ENCODE results near the gene SLC2A6. TPM values are rescaled to one million over a fixed set of nuclear protein-coding genes. Genes with fewer than 3 reads are reported as not detected.

SLC2A6 gene
- total and polyA plus RNA-seq, 2 of the 8 experiments (the other 6 are each of a cell fraction or from before 2014, with no cell fraction given) = 16.6 to 17.8 TPM

DNA sequence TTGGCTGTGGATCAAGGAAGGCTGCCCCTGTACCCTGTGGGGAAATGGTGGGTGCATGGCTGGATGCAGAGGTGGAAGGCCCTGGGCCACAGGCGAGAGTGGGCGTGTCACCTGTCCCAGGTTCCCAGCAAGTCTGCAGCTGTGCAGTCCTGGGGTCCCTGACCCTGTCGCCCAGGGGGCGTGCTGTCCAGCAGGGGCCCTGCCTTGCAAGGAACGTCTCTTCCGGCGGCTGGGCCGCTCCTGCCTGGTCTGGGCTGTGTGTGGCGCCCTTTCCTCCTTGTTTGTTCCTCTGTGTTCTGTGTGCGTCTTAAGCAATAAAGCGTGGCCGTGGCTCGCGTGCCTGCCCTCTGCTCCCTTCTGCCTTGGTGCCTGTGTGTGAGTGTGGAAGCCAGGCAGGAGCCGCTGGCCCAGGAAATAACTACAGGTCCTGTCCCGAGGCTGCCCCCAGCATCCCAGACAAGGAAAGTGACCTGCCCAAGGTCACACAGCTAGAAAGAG lies 8.4 kb downstream of the SLC2A6 start:
- 78% methylated on average over 12 of the region's 16 CpGs; no CpG with 5 or more reads in 1 of the 2 experiments for WGBS, 2 experiments (ENCODE audit: extremely low coverage in 1 of 2, insufficient coverage in 1 of 2, insufficient read length in 1 of 2, insufficient replicate concordance in 2 of 2, low coverage in 1 of 2, low lambda C conversion rate in 2 of 2, missing lambda C conversion rate in 1 of 2)
- H4K8ac ChIP-seq (ENCODE audit: extremely low read depth, insufficient read depth, low read length) = no peak overlapping the region
- H4K5ac ChIP-seq (ENCODE audit: insufficient read length, low read depth, low read length) = no peak overlapping the region
- DNase-seq (ENCODE audit: low read depth in 1 of 2, low spot score in 2 of 2) (no peak), FAIRE-seq (no peak)
- no peak overlapping the region for H2BK12ac ChIP-seq (ENCODE audit: low read depth, low read length)
- peaks cover 4 to 26% of the 10 kb centered on the region in 2 experiments for H4K20me1 ChIP-seq (replicated peaks in 1 of 2; ENCODE audit: control insufficient read depth in 1 of 2, insufficient read depth in 2 of 2, low read length in 2 of 2)
- no peak overlapping the region for H3K14ac ChIP-seq (ENCODE audit: insufficient read length)
- no peak overlapping the region for H3K9ac ChIP-seq (replicated peaks in 1 of 4; ENCODE audit: extremely low read depth in 1 of 4, low read depth in 3 of 4, low read length in 3 of 4)
- no peak overlapping the region for H2BK20ac ChIP-seq (ENCODE audit: low read length)
- H2BK5ac ChIP-seq (ENCODE audit: low read depth, low read length) = no peak overlapping the region; the same call in none of the 2 replicates
- no peak overlapping the region for H2BK15ac ChIP-seq (ENCODE audit: low read length)
- H3K36me3 ChIP-seq (ENCODE audit: control insufficient read depth in 2 of 4, insufficient read depth in 4 of 4, low read length in 3 of 4) = peaks cover 0 to 21% (median 4%) of the 10 kb centered on the region in 4 experiments; a peak in 5 of 8 replicates
- no peak overlapping the region for H2AFZ ChIP-seq (ENCODE audit: low read length)
- H3K4me3 ChIP-seq (ENCODE audit: extremely low read depth in 1 of 4, insufficient read depth in 2 of 4, low read depth in 3 of 4, low read length in 4 of 4) = no peak overlapping the region
- H3K9me3 ChIP-seq (ENCODE audit: insufficient read depth in 2 of 2, low read depth in 1 of 2, low read length in 1 of 2) = no peaks in the 10 kb centered on the region
- CTCF ChIA-PET (ENCODE audit: partially characterized antibody) = interaction anchor here (0.9 to 1.7 kb wide), 9 partner anchors 8 to 256 kb away, joined by 3 to 5 read pairs (median 3); partner anchors contain the start of gene SLC2A6
- H4K91ac ChIP-seq (replicated peaks; ENCODE audit: insufficient read length, low read length) = no peak overlapping the region
- no peaks in the 10 kb centered on the region for H3K79me2 ChIP-seq (ENCODE audit: control insufficient read depth in 1 of 2, insufficient read depth in 2 of 2, low read length in 2 of 2)
- POLR2A ChIA-PET (ENCODE audit: partially characterized antibody) = interaction anchor here (0.8 to 2.1 kb wide), 6 partner anchors 12 to 113 kb away, joined by 3 to 9 read pairs (median 4); no protein-coding TSS in a partner anchor
- H2AK5ac ChIP-seq (ENCODE audit: low read depth, low read length) = no peak overlapping the region
- H3K27me3 ChIP-seq (replicated peaks in 1 of 4; ENCODE audit: control insufficient read depth in 3 of 4, extremely low read depth in 1 of 4, insufficient read depth in 3 of 4, low read length in 3 of 4) = no peaks in the 10 kb centered on the region
- peak overlapping the region; percentile 32; the same call in 1 of the 2 replicates for H3K18ac ChIP-seq (ENCODE audit: extremely low read depth, low read length)
- H3K79me1 ChIP-seq (ENCODE audit: low read depth, low read length) = no peaks in the 10 kb centered on the region; the same call in none of the 2 replicates
- no peak overlapping the region for H3K56ac ChIP-seq (replicated peaks; ENCODE audit: insufficient read length, low read depth, low read length)
- no peak overlapping the region for H3K4ac ChIP-seq (replicated peaks; ENCODE audit: insufficient read length, low read depth, low read length)
- H2BK120ac ChIP-seq (replicated peaks; ENCODE audit: low read depth, low read length) = no peak overlapping the region
- no peaks in the 10 kb centered on the region; a peak in 2 of 7 replicates for H3K4me1 ChIP-seq (replicated peaks in 1 of 4; ENCODE audit: control insufficient read depth in 3 of 4, insufficient read depth in 4 of 4, low read length in 3 of 4)
- no peak overlapping the region for H3K23ac ChIP-seq (ENCODE audit: insufficient read length)
- H3K4me2 ChIP-seq (ENCODE audit: insufficient read depth in 1 of 2, low read depth in 2 of 2, low read length in 2 of 2) = no peak overlapping the region
- no peaks in the 10 kb centered on the region for H3K23me2 ChIP-seq (ENCODE audit: low read depth, low read length)
- TF ChIP-seq, protein P1, sequence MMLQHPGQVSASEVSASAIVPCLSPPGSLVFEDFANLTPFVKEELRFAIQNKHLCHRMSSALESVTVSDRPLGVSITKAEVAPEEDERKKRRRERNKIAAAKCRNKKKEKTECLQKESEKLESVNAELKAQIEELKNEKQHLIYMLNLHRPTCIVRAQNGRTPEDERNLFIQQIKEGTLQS (IDR thresholded peaks at IDR 0.05; ENCODE audit: insufficient read depth, low read depth, low read length) = no peak
- TF ChIP-seq, protein P2, sequence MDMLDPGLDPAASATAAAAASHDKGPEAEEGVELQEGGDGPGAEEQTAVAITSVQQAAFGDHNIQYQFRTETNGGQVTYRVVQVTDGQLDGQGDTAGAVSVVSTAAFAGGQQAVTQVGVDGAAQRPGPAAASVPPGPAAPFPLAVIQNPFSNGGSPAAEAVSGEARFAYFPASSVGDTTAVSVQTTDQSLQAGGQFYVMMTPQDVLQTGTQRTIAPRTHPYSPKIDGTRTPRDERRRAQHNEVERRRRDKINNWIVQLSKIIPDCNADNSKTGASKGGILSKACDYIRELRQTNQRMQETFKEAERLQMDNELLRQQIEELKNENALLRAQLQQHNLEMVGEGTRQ (IDR thresholded peaks at IDR 0.05; ENCODE audit: low read length) = no peak
- TF ChIP-seq SIX5 (IDR thresholded peaks at IDR 0.05; ENCODE audit: low read depth, low read length) = no peak
- peak; percentile 32; the same call in 1 of the 2 replicates for TF ChIP-seq GABPA (IDR thresholded peaks at IDR 0.05; ENCODE audit: borderline replicate concordance, insufficient read depth, low read length)
- TF ChIP-seq POLR2AphosphoS5 (IDR thresholded peaks at IDR 0.05; ENCODE audit: low read depth, low read length) = peak; percentile 20; the same call in 1 of the 2 replicates
- no peak for TF ChIP-seq CHD2 (IDR thresholded peaks at IDR 0.05; ENCODE audit: low read length)
- TF ChIP-seq SIRT6 (IDR thresholded peaks at IDR 0.05; ENCODE audit: low read length) = no peak
- TF ChIP-seq, protein P3, sequence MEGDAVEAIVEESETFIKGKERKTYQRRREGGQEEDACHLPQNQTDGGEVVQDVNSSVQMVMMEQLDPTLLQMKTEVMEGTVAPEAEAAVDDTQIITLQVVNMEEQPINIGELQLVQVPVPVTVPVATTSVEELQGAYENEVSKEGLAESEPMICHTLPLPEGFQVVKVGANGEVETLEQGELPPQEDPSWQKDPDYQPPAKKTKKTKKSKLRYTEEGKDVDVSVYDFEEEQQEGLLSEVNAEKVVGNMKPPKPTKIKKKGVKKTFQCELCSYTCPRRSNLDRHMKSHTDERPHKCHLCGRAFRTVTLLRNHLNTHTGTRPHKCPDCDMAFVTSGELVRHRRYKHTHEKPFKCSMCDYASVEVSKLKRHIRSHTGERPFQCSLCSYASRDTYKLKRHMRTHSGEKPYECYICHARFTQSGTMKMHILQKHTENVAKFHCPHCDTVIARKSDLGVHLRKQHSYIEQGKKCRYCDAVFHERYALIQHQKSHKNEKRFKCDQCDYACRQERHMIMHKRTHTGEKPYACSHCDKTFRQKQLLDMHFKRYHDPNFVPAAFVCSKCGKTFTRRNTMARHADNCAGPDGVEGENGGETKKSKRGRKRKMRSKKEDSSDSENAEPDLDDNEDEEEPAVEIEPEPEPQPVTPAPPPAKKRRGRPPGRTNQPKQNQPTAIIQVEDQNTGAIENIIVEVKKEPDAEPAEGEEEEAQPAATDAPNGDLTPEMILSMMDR (IDR thresholded peaks at IDR 0.05; ENCODE audit: control extremely low read depth in 1 of 3, insufficient read depth in 1 of 3, low read depth in 1 of 3, low read length in 3 of 3) = peak in 2 of 3 experiments; percentile 22 to 37; a peak in 2 of 4 replicates
- no peak for TF ChIP-seq NRF1 (IDR thresholded peaks at IDR 0.05; ENCODE audit: low read depth, low read length)
- H3K27ac ChIP-seq (ENCODE audit: low read depth, low read length) = no peak overlapping the region
